Neuronal stem cell (in vitro differentiated cells): ENCODE results near the gene SMARCD3.

Experiments
- DNase-seq: peaks from one replicate; pipeline ENCODE4 v3.0.0-alpha.2; 2013; ENCODE audit warnings: low spot score
- H2AFZ ChIP-seq: one replicate; pipeline ENCODE4 v1.6.1; 2013; ENCODE audit warnings: mild to moderate bottlenecking, low read length, inconsistent platforms
- H2AK5ac ChIP-seq: 2 replicates; pipeline ENCODE4 v1.6.1; 2013; ENCODE audit warnings: low read depth, mild to moderate bottlenecking, inconsistent platforms, low read length, moderate library complexity, mixed read lengths
- H2BK120ac ChIP-seq: 2 replicates; pipeline ENCODE4 v1.6.1; 2013; ENCODE audit warnings: low read depth, mild to moderate bottlenecking, inconsistent platforms, low read length, moderate library complexity, mixed read lengths
- H2BK12ac ChIP-seq: one replicate; pipeline ENCODE4 v1.6.1; 2013; ENCODE audit warnings: low read length, inconsistent platforms
- H2BK15ac ChIP-seq: 2 replicates; pipeline ENCODE4 v1.6.1; 2013; ENCODE audit warnings: mild to moderate bottlenecking, low read length, inconsistent platforms, mixed read lengths
- H2BK5ac ChIP-seq: one replicate; pipeline ENCODE4 v1.6.1; 2013; ENCODE audit warnings: inconsistent platforms, mild to moderate bottlenecking, low read length, moderate library complexity
- H3K14ac ChIP-seq: one replicate; pipeline ENCODE4 v1.6.1; 2013; ENCODE audit warnings: low read length, inconsistent platforms
- H3K18ac ChIP-seq: 2 replicates; pipeline ENCODE4 v1.6.1; 2013; ENCODE audit warnings: low read length, inconsistent platforms
- H3K23ac ChIP-seq: 2 replicates; pipeline ENCODE4 v1.6.1; 2013; ENCODE audit warnings: low read depth, mild to moderate bottlenecking, mixed read lengths, low read length, inconsistent platforms; ENCODE audit not compliant: poor library complexity
- H3K27ac ChIP-seq: replicated peaks from 3 replicates; pipeline ENCODE4 v1.5.1; 2013; ENCODE audit warnings: low read length, inconsistent platforms
- H3K27me3 ChIP-seq, 3 experiments: 2 replicates each; pipeline ENCODE4 v1.6.1; 2013; ENCODE audit warnings: low read length in 3 of 3, mild to moderate bottlenecking in 2 of 3, inconsistent platforms in 1 of 3, low read depth in 1 of 3, mixed read lengths in 1 of 3, moderate library complexity in 1 of 3; ENCODE audit not compliant: control insufficient read depth in 3 of 3, insufficient read depth in 3 of 3
- H3K36me3 ChIP-seq, 2 donors: replicated peaks in 1 of 2; 2 replicates each; pipeline ENCODE4 v1.6.1; 2013; ENCODE audit warnings: low read length in 2 of 2; ENCODE audit not compliant: control insufficient read depth in 2 of 2, insufficient read depth in 2 of 2
- H3K4ac ChIP-seq: 2 replicates; pipeline ENCODE4 v1.6.1; 2013; ENCODE audit warnings: inconsistent platforms, mild to moderate bottlenecking, low read length, moderate library complexity
- H3K4me1 ChIP-seq, 2 donors: 1 replicate in 1 of 2; 2 replicates in 1 of 2; pipeline ENCODE4 v1.6.1; 2013; ENCODE audit warnings: low read length in 2 of 2, low read depth in 1 of 2; ENCODE audit not compliant: control insufficient read depth in 2 of 2, insufficient read depth in 1 of 2
- H3K4me2 ChIP-seq: one replicate; pipeline ENCODE4 v1.6.1; 2013; ENCODE audit warnings: mild to moderate bottlenecking, low read length, inconsistent platforms; ENCODE audit not compliant: insufficient read depth, poor library complexity, severe bottlenecking
- H3K4me3 ChIP-seq, 2 donors: 2 replicates each; pipeline ENCODE4 v1.5.1; 2013; ENCODE audit warnings: low read length in 2 of 2, mild to moderate bottlenecking in 2 of 2, inconsistent platforms in 1 of 2, moderate library complexity in 1 of 2
- H3K79me1 ChIP-seq: one replicate; pipeline ENCODE4 v1.6.1; 2013; ENCODE audit warnings: low read depth, mild to moderate bottlenecking, inconsistent platforms, low read length, moderate library complexity
- H3K9ac ChIP-seq: one replicate; pipeline ENCODE4 v1.6.1; 2013; ENCODE audit warnings: mild to moderate bottlenecking, low read depth, low read length, inconsistent platforms; ENCODE audit not compliant: poor library complexity
- H3K9me3 ChIP-seq, 2 donors: replicated peaks in 1 of 2; 2 replicates each; pipeline versions ENCODE3 to v1.6.1; 2013; ENCODE audit warnings: low read length in 2 of 2, mild to moderate bottlenecking in 2 of 2, inconsistent platforms in 1 of 2, low read depth in 1 of 2, mixed read lengths in 1 of 2, moderate library complexity in 1 of 2; ENCODE audit not compliant: control insufficient read depth in 2 of 2, insufficient read depth in 1 of 2
- H4K8ac ChIP-seq: one replicate; pipeline ENCODE4 v1.6.1; 2013; ENCODE audit warnings: low read depth, mild to moderate bottlenecking, inconsistent platforms, low read length, moderate library complexity
- H4K91ac ChIP-seq: one replicate; pipeline ENCODE4 v1.6.1; 2013; ENCODE audit warnings: low read length, low read depth, mild to moderate bottlenecking, inconsistent platforms; ENCODE audit not compliant: poor library complexity
- WGBS, 2 donors: extraction: QIAGEN DNeasy Blood & Tissue Kit; methylation state at CpG; one replicate each; pipeline ENCODE4 v1.1.7; 2013; ENCODE audit warnings: missing lambda C conversion rate in 2 of 2, mixed read lengths in 1 of 2; ENCODE audit not compliant: insufficient read length in 2 of 2, insufficient replicate concordance in 1 of 2; ENCODE audit errors: extremely low coverage in 2 of 2; 5-methylcytosine and 5-hydroxymethylcytosine counted together

SMARCD3 gene

GRCh38 chr7:151240942-151241754 lies 7.3 kb downstream of the SMARCD3 start:
- no peak overlapping the region for H3K14ac ChIP-seq
- no peak overlapping the region for H3K4ac ChIP-seq
- H3K9ac ChIP-seq, result no peak overlapping the region
- H2AFZ ChIP-seq, result no peak overlapping the region
- WGBS, 2 donors, result no CpG with 5 or more reads among the region's 7 CpGs
- H3K18ac ChIP-seq, result no peak overlapping the region
- H3K4me1 ChIP-seq, result peaks cover 22 to 25% of the 10 kb centered on the region in 2 donors
- DNase-seq, result no peak
- H3K23ac ChIP-seq, result no peak overlapping the region
- H2BK12ac ChIP-seq, result no peak overlapping the region
- H4K91ac ChIP-seq, result no peak overlapping the region
- peaks cover 3% of the 10 kb centered on the region for H3K79me1 ChIP-seq
- peaks cover 25 to 68% of the 10 kb centered on the region in 2 donors for H3K36me3 ChIP-seq
- H3K27ac ChIP-seq, result no peak overlapping the region
- H3K4me2 ChIP-seq, result no peak overlapping the region
- H3K27me3 ChIP-seq, result peaks cover 0 to 14% (median 0%) of the 10 kb centered on the region in 3 experiments
- H3K4me3 ChIP-seq, result no peak overlapping the region
- no peak overlapping the region for H2BK15ac ChIP-seq
- H2AK5ac ChIP-seq, result no peak overlapping the region
- H2BK5ac ChIP-seq, result no peak overlapping the region
- H4K8ac ChIP-seq, result no peak overlapping the region
- H3K9me3 ChIP-seq, result no peaks in the 10 kb centered on the region
- no peak overlapping the region for H2BK120ac ChIP-seq

GRCh38 chr7:151240536-151240935 lies 8.0 kb downstream of the SMARCD3 start:
- Histone ChIP-seq H3K27me3 (peaks cover 0 to 8% (median 0%) of the 10 kb centered on the region in 3 experiments), H3K79me1 (peaks cover 3% of the 10 kb centered on the region), H2AFZ (no peak overlapping the region), H4K8ac (no peak overlapping the region), H3K4me1 (peaks cover 18 to 20% of the 10 kb centered on the region in 2 donors), H2AK5ac (no peak overlapping the region), H3K4ac (no peak overlapping the region), H2BK120ac (no peak overlapping the region), H3K4me3 (no peak overlapping the region), H3K18ac (no peak overlapping the region), H2BK5ac (no peak overlapping the region), H2BK15ac (no peak overlapping the region), H4K91ac (no peak overlapping the region), H3K14ac (no peak overlapping the region), H3K27ac (no peak overlapping the region), H3K36me3 (peaks cover 27 to 74% of the 10 kb centered on the region in 2 donors), H3K9me3 (no peaks in the 10 kb centered on the region), H3K23ac (no peak overlapping the region), H2BK12ac (no peak overlapping the region), H3K9ac (no peak overlapping the region), H3K4me2 (no peak overlapping the region)
- no peak for DNase-seq
- no CpG with 5 or more reads among the region's 4 CpGs for WGBS, 2 donors

- Histone ChIP-seq H4K8ac (no peak overlapping the region), H2BK12ac (no peak overlapping the region), H3K79me1 (peaks cover 8% of the 10 kb centered on the region), H4K91ac (no peak overlapping the region), H3K4me3 (no peak overlapping the region), H3K36me3 (peaks cover 33 to 80% of the 10 kb centered on the region in 2 donors), H2BK5ac (no peak overlapping the region), H3K4me2 (no peak overlapping the region), H3K18ac (no peak overlapping the region), H3K4me1 (peaks cover 18% of the 10 kb centered on the region in 2 donors), H2BK15ac (no peak overlapping the region), H3K9me3 (no peaks in the 10 kb centered on the region), H3K4ac (no peak overlapping the region), H3K23ac (no peak overlapping the region), H3K27me3 (peaks cover 0 to 4% (median 0%) of the 10 kb centered on the region in 3 experiments), H2AFZ (no peak overlapping the region), H2BK120ac (no peak overlapping the region), H3K9ac (no peak overlapping the region), H3K27ac (no peak overlapping the region), H2AK5ac (no peak overlapping the region), H3K14ac (no peak overlapping the region)
- WGBS, 2 donors, result no CpG with 5 or more reads among the region's 11 CpGs
- DNase-seq, result no peak
Observed at GRCh38 chr7:151239837-151240459, 8.5 kb downstream of the SMARCD3 start.
